Measurements from ENCODE around the gene ENTPD1. TPM values are rescaled to one million over a fixed set of nuclear protein-coding genes. Genes with fewer than 3 reads are reported as not detected.
A peak's percentile ranks its signal among the peaks of the same experiment; 100 is the strongest.

Gene ENTPD1
- total and polyA plus RNA-seq, 10 of the 15 experiments (the other 5 are each of a cell fraction or from before 2014, with no cell fraction given), result 110 to 413 (median 161) TPM

- 0 out of 2 replicates have a peak, but pooled peaks have one; percentile 30 for TF ChIP-seq RELB (IDR thresholded peaks at IDR 0.05; ENCODE audit: low read depth)
- TF ChIP-seq IKZF2 (IDR thresholded peaks at IDR 0.05), result peak; percentile 56 to 72; a peak in 3 of 4 replicates
- no peak for TF ChIP-seq KDM1A (IDR thresholded peaks at IDR 0.05; ENCODE audit: borderline replicate concordance)
- no peak for TF ChIP-seq TCF12 (IDR thresholded peaks at IDR 0.05; ENCODE audit: low read depth, low read length)
- TF ChIP-seq, protein P1, sequence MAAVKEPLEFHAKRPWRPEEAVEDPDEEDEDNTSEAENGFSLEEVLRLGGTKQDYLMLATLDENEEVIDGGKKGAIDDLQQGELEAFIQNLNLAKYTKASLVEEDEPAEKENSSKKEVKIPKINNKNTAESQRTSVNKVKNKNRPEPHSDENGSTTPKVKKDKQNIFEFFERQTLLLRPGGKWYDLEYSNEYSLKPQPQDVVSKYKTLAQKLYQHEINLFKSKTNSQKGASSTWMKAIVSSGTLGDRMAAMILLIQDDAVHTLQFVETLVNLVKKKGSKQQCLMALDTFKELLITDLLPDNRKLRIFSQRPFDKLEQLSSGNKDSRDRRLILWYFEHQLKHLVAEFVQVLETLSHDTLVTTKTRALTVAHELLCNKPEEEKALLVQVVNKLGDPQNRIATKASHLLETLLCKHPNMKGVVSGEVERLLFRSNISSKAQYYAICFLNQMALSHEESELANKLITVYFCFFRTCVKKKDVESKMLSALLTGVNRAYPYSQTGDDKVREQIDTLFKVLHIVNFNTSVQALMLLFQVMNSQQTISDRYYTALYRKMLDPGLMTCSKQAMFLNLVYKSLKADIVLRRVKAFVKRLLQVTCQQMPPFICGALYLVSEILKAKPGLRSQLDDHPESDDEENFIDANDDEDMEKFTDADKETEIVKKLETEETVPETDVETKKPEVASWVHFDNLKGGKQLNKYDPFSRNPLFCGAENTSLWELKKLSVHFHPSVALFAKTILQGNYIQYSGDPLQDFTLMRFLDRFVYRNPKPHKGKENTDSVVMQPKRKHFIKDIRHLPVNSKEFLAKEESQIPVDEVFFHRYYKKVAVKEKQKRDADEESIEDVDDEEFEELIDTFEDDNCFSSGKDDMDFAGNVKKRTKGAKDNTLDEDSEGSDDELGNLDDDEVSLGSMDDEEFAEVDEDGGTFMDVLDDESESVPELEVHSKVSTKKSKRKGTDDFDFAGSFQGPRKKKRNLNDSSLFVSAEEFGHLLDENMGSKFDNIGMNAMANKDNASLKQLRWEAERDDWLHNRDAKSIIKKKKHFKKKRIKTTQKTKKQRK (IDR thresholded peaks at IDR 0.05; ENCODE audit: low read depth, low read length), result no peak
- no peak for TF ChIP-seq USF2 (IDR thresholded peaks at IDR 0.05; ENCODE audit: borderline replicate concordance, low read depth, low read length)
- TF ChIP-seq HSF1 (IDR thresholded peaks at IDR 0.05; ENCODE audit: low read depth, low read length), result no peak
- TF ChIP-seq RAD21 (IDR thresholded peaks at IDR 0.05; ENCODE audit: insufficient read depth, low read depth, low read length), result 0 out of 2 replicates have a peak, but pooled peaks have one; percentile 4
- TF ChIP-seq CHD4 (IDR thresholded peaks at IDR 0.05), result no peak
- TF ChIP-seq, protein P2, sequence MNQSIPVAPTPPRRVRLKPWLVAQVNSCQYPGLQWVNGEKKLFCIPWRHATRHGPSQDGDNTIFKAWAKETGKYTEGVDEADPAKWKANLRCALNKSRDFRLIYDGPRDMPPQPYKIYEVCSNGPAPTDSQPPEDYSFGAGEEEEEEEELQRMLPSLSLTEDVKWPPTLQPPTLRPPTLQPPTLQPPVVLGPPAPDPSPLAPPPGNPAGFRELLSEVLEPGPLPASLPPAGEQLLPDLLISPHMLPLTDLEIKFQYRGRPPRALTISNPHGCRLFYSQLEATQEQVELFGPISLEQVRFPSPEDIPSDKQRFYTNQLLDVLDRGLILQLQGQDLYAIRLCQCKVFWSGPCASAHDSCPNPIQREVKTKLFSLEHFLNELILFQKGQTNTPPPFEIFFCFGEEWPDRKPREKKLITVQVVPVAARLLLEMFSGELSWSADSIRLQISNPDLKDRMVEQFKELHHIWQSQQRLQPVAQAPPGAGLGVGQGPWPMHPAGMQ (IDR thresholded peaks at IDR 0.05; ENCODE audit: borderline replicate concordance), result no peak
- no peak; the same call in 1 of the 2 replicates for TF ChIP-seq GATAD2B (conservative IDR thresholded peaks at IDR 0.05; ENCODE audit: low read depth)
- TF ChIP-seq SMC3 (IDR thresholded peaks at IDR 0.05; ENCODE audit: borderline replicate concordance, low read length), result 0 out of 2 replicates have a peak, but pooled peaks have one; percentile 29
- TF ChIP-seq, protein P3, sequence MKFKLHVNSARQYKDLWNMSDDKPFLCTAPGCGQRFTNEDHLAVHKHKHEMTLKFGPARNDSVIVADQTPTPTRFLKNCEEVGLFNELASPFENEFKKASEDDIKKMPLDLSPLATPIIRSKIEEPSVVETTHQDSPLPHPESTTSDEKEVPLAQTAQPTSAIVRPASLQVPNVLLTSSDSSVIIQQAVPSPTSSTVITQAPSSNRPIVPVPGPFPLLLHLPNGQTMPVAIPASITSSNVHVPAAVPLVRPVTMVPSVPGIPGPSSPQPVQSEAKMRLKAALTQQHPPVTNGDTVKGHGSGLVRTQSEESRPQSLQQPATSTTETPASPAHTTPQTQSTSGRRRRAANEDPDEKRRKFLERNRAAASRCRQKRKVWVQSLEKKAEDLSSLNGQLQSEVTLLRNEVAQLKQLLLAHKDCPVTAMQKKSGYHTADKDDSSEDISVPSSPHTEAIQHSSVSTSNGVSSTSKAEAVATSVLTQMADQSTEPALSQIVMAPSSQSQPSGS (IDR thresholded peaks at IDR 0.05; ENCODE audit: low read length), result peak; percentile 73; the same call in 1 of the 2 replicates
- TF ChIP-seq MEF2A (IDR thresholded peaks at IDR 0.05; ENCODE audit: insufficient read depth, low read depth, low read length), result peak; percentile 60; the same call in 1 of the 2 replicates
- no peak for TF ChIP-seq BMI1 (IDR thresholded peaks at IDR 0.05; ENCODE audit: borderline replicate concordance)
- TF ChIP-seq SREBF2 (IDR thresholded peaks at IDR 0.05; ENCODE audit: low read length), result no peak
- no peak for TF ChIP-seq ZNF274 (IDR thresholded peaks at IDR 0.05; ENCODE audit: insufficient read depth, insufficient read length)
- TF ChIP-seq KLF5 (IDR thresholded peaks at IDR 0.05; ENCODE audit: partially characterized antibody), result no peak
- TF ChIP-seq RELA (IDR thresholded peaks at IDR 0.05; ENCODE audit: borderline replicate concordance, partially characterized antibody), result no peak
These were observed 36.9 kb downstream of the ENTPD1 start (continued) for GRCh38 chr10:95792874-95793285.
